CD4-positive, alpha-beta memory T cell (primary cell): Measurements from ENCODE around the gene LMTK2. TPM values are rescaled to one million over a fixed set of nuclear protein-coding genes. Genes with fewer than 3 reads are reported as not detected.

ENCODE experiments used
- CTCF ChIA-PET: fragments of 350-600 bp; sonication (Branson Sonifier 250); formaldehyde crosslinking; loops from one replicate; lab custom pipeline; 2021; ENCODE audit warnings: inconsistent platforms; ENCODE audit not compliant: partially characterized antibody; lab: Charles Lee
- POLR2A ChIA-PET: fragments of 350-600 bp; sonication (Branson Sonifier 250); formaldehyde crosslinking; loops from one replicate; lab custom pipeline; 2021; ENCODE audit not compliant: partially characterized antibody; lab: Charles Lee
- DNase-seq, 5 donors: peaks; one replicate each; pipeline versions ENCODE4 v3.0.0 to v3.0.0-alpha.2; 2020 to 2022; ENCODE audit warnings: mixed read lengths in 1 of 5
- H3K27ac ChIP-seq: one replicate; pipeline ENCODE4 v1.7.0; 2013; ENCODE audit warnings: low read depth, low read length
- H3K27me3 ChIP-seq: 2 replicates; pipeline ENCODE4 v1.7.0; 2013; ENCODE audit warnings: mild to moderate bottlenecking, low read length, moderate library complexity; ENCODE audit not compliant: insufficient read depth
- H3K36me3 ChIP-seq: 2 replicates; pipeline ENCODE4 v1.7.0; 2013; ENCODE audit warnings: mild to moderate bottlenecking, low read length, moderate library complexity; ENCODE audit not compliant: insufficient read depth
- H3K4me1 ChIP-seq: 2 replicates; pipeline ENCODE4 v1.7.0; 2013; ENCODE audit warnings: mild to moderate bottlenecking, low read length, moderate library complexity; ENCODE audit not compliant: insufficient read depth
- H3K4me3 ChIP-seq, 2 donors: one replicate each; pipeline ENCODE4 v1.7.0; 2013; ENCODE audit warnings: low read length in 2 of 2, mild to moderate bottlenecking in 1 of 2
- H3K9me3 ChIP-seq, 2 donors: one replicate each; pipeline ENCODE4 v1.7.0; 2013; ENCODE audit warnings: low read length in 2 of 2, control low read depth in 1 of 2; ENCODE audit not compliant: control insufficient read depth in 1 of 2
- H3K27ac Mint-ChIP-seq, 7 donors: one replicate each; pipeline ENCODE4 v1.8.0; 2020 to 2021; ENCODE audit warnings: mixed read lengths in 7 of 7, mild to moderate bottlenecking in 6 of 7, inconsistent platforms in 3 of 7, moderate library complexity in 3 of 7
- H3K27me3 Mint-ChIP-seq, 2 donors: one replicate each; pipeline ENCODE4 v1.8.0; 2020 to 2021; ENCODE audit warnings: mixed read lengths in 2 of 2
- H3K36me3 Mint-ChIP-seq, 2 donors: one replicate each; pipeline ENCODE4 v1.8.0; 2020 to 2021; ENCODE audit warnings: mixed read lengths in 2 of 2, inconsistent platforms in 1 of 2, mild to moderate bottlenecking in 1 of 2
- H3K4me1 Mint-ChIP-seq, 4 donors: one replicate each; pipeline ENCODE4 v1.8.0; 2020 to 2021; ENCODE audit warnings: mixed read lengths in 4 of 4, mild to moderate bottlenecking in 1 of 4
- H3K4me3 Mint-ChIP-seq, 8 donors: one replicate each; pipeline ENCODE4 v1.8.0; 2020 to 2021; ENCODE audit warnings: mixed read lengths in 8 of 8, mild to moderate bottlenecking in 7 of 8, moderate library complexity in 6 of 8, inconsistent platforms in 3 of 8
- H3K9me3 Mint-ChIP-seq, 8 donors: one replicate each; pipeline ENCODE4 v1.8.0; 2020 to 2021; ENCODE audit warnings: mixed read lengths in 8 of 8, mild to moderate bottlenecking in 5 of 8, inconsistent platforms in 3 of 8, moderate library complexity in 1 of 8
- intact Hi-C: fragments of 100-400 bp; cut with micrococcal nuclease; formaldehyde crosslinking; loops from one replicate; pipeline ENCODE4 v1.15.1; 2023
- polyA plus RNA-seq, 2 donors: library from polyadenylated mRNA; unstranded; fragments of 300-500 nt; fragmentation: Illumina TruSeq; gene quantifications; one replicate each; pipeline ENCODE4 v1.2.3, GENCODE V29; 2021
- total RNA-seq, 2 experiments: library from RNA; stranded (reverse); gene quantifications; one replicate each; pipeline ENCODE4 v1.2.3, GENCODE V29; 2021

LMTK2 gene
- total and polyA plus RNA-seq, 4 experiments from 2014 or later: 0.76 to 26.6 (median 13.7) TPM

DNA sequence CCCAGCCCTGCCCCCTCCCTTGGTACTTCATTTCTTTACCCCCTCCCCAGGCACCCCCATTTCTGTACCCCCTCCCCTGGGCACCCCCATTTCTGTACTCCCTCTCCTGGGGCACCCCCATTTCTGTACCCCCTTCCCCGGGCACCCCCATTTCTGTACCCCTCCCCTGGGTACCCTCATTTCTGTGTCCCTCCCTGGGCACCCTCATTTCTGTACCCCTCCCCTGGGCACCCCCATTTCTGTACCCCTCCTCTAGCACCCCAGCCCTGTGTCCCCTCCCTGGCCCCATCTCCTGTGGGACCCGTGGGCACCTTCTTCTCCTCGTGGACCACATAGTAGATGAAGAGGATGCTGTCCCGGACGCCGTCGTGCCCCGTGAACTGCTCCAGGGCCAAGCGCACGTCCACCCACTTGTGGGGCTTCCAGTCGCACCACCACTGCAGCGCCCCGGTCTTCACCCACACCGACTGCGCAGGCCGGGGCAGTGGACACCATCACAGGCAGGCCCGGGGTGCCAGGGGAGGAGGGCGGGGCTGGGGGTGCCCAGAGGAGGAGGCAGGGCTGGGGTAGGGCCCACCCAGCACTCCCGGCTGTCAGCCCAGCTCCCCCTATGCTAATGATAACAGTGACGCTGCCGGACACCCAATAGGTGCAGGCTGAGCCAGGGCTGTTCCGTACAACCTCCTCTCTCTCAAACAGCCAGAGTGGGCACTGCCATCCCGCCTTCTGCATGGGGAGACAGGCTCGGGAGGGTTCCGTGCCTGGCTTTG lies 125.0 kb downstream of the LMTK2 start:
- no peaks in the 10 kb centered on the region for H3K9me3 Mint-ChIP-seq
- Histone ChIP-seq H3K9me3 (no peaks in the 10 kb centered on the region), H3K27me3 (no peaks in the 10 kb centered on the region), H3K27ac (no peak overlapping the region), H3K4me1 (no peaks in the 10 kb centered on the region), H3K36me3 (peaks cover 21% of the 10 kb centered on the region), H3K4me3 (no peak overlapping the region)
- no peak for DNase-seq
- H3K4me3 Mint-ChIP-seq: no peak overlapping the region
- ChIA-PET CTCF (interaction anchor here (0.8 kb wide), 1 partner anchor 10 kb away, joined by 4 read pairs; no protein-coding TSS in a partner anchor), POLR2A (no interaction called here)
- H3K27me3 Mint-ChIP-seq: no peaks in the 10 kb centered on the region
- H3K36me3 Mint-ChIP-seq: peaks cover 21 to 36% of the 10 kb centered on the region in 2 donors
- H3K27ac Mint-ChIP-seq: no peak overlapping the region
- intact Hi-C loops: no loop called here
- H3K4me1 Mint-ChIP-seq: no peaks in the 10 kb centered on the region

DNA sequence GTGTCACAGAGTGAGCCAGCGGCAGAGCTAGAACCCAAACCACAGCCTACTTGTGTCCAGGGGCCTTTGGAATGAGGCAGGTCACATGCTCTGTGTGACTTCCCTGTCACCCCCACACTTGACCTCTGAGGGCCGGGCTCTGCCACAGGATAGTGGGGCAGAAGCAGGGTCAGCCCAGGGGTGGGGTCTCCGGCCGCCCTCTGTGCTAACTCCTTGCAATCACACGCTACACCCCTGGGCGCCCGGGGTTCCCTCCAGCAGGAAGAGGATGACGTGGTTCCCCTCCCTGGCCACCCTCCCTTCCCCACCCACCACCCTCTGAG lies 125.6 kb downstream of the LMTK2 start:
- ChIA-PET CTCF (interaction anchor here (0.8 kb wide), 1 partner anchor 11 kb away, joined by 4 read pairs; no protein-coding TSS in a partner anchor), POLR2A (no interaction called here)
- H3K27me3 Mint-ChIP-seq: no peaks in the 10 kb centered on the region
- H3K4me3 ChIP-seq: no peak overlapping the region
- H3K9me3 Mint-ChIP-seq: no peaks in the 10 kb centered on the region
- intact Hi-C loops: no loop called here
- H3K36me3 ChIP-seq: peaks cover 21% of the 10 kb centered on the region
- H3K4me1 Mint-ChIP-seq: no peaks in the 10 kb centered on the region
- no peaks in the 10 kb centered on the region for H3K27me3 ChIP-seq
- no peaks in the 10 kb centered on the region for H3K4me1 ChIP-seq
- peak overlapping the region in 1 of 7 donors; percentile 36 for H3K27ac Mint-ChIP-seq
- DNase-seq: no peak
- no peak overlapping the region for H3K27ac ChIP-seq
- H3K4me3 Mint-ChIP-seq: no peak overlapping the region
- H3K9me3 ChIP-seq: no peaks in the 10 kb centered on the region
- H3K36me3 Mint-ChIP-seq: peaks cover 21 to 37% of the 10 kb centered on the region in 2 donors

DNA sequence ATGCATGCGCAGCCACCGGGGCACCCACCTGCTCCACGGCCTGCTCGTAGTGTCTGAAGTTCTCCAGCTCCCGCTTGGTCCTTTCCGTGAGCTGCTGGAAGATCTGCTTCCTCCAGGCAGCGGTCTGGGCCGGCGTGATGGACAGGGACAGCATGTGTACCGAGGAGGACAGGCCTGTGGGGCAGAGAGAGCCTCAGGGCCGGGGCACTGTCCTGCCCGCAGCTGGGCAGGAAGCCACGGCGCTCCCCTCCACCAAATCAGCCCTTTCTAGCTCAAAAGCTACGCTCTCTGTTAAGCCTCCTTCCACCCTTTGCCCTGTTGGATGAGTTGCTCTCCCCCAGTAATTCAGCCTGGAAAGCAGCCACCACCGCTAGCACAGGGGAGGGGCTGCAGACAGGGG lies 126.1 kb downstream of the LMTK2 start:
- no peak for DNase-seq
- Mint-ChIP-seq H3K27ac (peak overlapping the region in 1 of 7 donors; percentile 53), H3K36me3 (peaks cover 21 to 37% of the 10 kb centered on the region in 2 donors), H3K4me1 (no peaks in the 10 kb centered on the region), H3K9me3 (no peaks in the 10 kb centered on the region), H3K4me3 (no peak overlapping the region), H3K27me3 (no peaks in the 10 kb centered on the region)
- ChIA-PET POLR2A (interaction anchor here (0.9 to 1.4 kb wide), 3 partner anchors 11 to 48 kb away, joined by 3 read pairs; no protein-coding TSS in a partner anchor), CTCF (interaction anchor here (0.8 to 1.7 kb wide), 2 partner anchors 11 to 18 kb away, joined by 3 to 4 read pairs; no protein-coding TSS in a partner anchor)
- Histone ChIP-seq H3K4me3 (no peak overlapping the region), H3K27ac (no peak overlapping the region), H3K9me3 (no peaks in the 10 kb centered on the region), H3K27me3 (no peaks in the 10 kb centered on the region), H3K36me3 (peaks cover 21% of the 10 kb centered on the region), H3K4me1 (no peaks in the 10 kb centered on the region)
- intact Hi-C loops: no loop called here

DNA sequence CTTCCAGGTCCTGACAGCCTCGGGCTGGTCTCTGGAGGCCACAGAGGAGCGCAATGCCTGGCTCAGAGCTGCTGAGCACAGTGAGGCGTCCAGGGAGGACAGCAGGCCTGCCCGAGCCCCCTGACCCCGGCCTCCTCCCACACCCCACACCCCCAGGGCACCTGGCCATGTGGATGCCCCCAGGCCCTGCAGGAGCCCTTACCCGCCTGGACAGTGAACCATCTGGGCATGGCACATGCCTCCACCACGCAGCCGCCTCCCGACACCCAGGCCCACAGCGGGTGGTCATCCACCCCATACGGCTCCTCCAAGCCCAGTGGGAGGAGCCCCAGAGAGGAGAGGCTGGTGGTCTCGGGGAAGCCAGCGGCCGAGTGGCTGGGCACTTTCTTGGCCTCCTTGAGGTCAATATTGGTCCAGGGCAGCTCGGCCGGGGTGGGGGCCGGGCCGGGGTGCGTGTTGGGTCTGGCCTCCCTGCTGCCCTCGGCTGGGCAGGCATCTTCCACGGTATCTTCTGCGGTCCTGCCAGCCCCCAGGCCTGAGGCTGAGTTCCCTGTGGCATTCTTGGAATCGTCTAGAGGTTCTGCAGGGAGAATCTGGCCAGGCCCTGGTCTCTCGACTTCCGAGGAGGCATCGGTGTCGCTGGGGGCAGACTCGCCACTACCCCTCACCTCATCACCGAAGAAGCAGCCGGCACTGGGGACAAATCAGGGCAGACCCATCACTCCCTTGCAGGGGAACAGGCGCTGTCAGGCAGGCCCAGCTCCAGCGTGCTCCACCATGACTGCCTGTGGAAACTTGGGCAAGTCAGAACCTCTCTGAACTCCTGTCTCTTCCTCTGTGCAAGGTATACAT lies 126.8 kb downstream of the LMTK2 start:
- H3K4me3 Mint-ChIP-seq: no peak overlapping the region
- H3K27me3 Mint-ChIP-seq: no peaks in the 10 kb centered on the region
- peaks cover 21% of the 10 kb centered on the region for H3K36me3 ChIP-seq
- H3K27me3 ChIP-seq: no peaks in the 10 kb centered on the region
- DNase-seq: no peak
- H3K9me3 ChIP-seq: no peaks in the 10 kb centered on the region
- intact Hi-C loops: no loop called here
- H3K27ac ChIP-seq: no peak overlapping the region
- no peak overlapping the region for H3K4me3 ChIP-seq
- ChIA-PET CTCF (interaction anchor here (1.7 kb wide), 1 partner anchor 17 kb away, joined by 3 read pairs; no protein-coding TSS in a partner anchor), POLR2A (interaction anchor here (0.9 to 4.1 kb wide), 4 partner anchors 10 to 47 kb away, joined by 3 to 17 read pairs (median 3); partner anchors contain the start of gene TECPR1)
- no peaks in the 10 kb centered on the region for H3K9me3 Mint-ChIP-seq
- H3K36me3 Mint-ChIP-seq: peaks cover 19 to 38% of the 10 kb centered on the region in 2 donors
- peak overlapping the region in 1 of 7 donors; percentile 42 for H3K27ac Mint-ChIP-seq
- peaks cover 0 to under 1% (median 0%) of the 10 kb centered on the region in 4 donors for H3K4me1 Mint-ChIP-seq
- H3K4me1 ChIP-seq: no peaks in the 10 kb centered on the region

DNA sequence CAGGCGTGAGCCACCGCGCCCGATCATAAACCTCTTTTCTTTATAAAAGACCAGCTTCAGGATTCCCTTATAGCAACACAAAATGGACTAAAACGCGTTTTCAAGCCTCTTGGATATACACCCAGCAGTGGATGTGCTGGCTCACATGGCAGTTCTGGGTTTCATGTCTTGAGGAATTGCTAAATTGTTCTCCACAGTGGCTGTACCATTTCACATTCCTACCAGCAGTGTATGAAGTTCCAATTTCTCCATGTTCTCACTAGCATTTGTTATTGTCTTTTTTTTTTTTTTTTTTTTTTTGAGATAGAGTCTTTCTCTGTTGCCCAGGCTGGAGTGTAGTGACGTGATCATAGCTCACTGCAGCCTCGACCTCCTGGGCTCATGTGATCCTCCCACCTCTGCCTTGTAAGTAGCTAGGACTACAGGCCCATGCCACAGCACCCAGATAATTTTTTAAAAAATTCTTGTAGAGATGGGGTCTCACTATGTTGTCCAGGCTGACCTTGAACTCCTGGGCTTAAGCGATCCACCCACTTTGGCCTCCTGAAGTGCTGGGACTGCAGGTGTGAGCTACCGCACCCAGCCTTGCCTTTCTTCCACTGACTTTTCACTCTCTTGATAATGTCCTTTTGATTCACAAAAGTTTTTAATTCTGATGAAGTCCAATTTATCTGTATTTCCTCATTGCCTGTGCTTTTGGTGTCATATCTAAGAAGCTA lies 127.9 kb downstream of the LMTK2 start:
- H3K36me3 ChIP-seq: peaks cover 27% of the 10 kb centered on the region
- POLR2A ChIA-PET: interaction anchor here (1.3 to 4.1 kb wide), 2 partner anchors 16 to 22 kb away, joined by 3 to 17 read pairs; partner anchors contain the start of gene TECPR1
- peaks cover 23 to 40% of the 10 kb centered on the region in 2 donors for H3K36me3 Mint-ChIP-seq
- no peaks in the 10 kb centered on the region for H3K4me1 ChIP-seq
- H3K4me3 Mint-ChIP-seq: no peak overlapping the region
- CTCF ChIA-PET: interaction anchor here (0.9 kb wide), 1 partner anchor 11 kb away, joined by 3 read pairs; no protein-coding TSS in a partner anchor
- no peak for DNase-seq
- no peaks in the 10 kb centered on the region for H3K27me3 ChIP-seq
- H3K9me3 Mint-ChIP-seq: no peaks in the 10 kb centered on the region
- H3K9me3 ChIP-seq: no peaks in the 10 kb centered on the region
- peak overlapping the region in 1 of 7 donors; percentile 43 for H3K27ac Mint-ChIP-seq
- H3K4me3 ChIP-seq: no peak overlapping the region
- peaks cover 0 to 4% (median 0%) of the 10 kb centered on the region in 4 donors for H3K4me1 Mint-ChIP-seq
- H3K27ac ChIP-seq: no peak overlapping the region
- intact Hi-C loops: no loop called here
- no peaks in the 10 kb centered on the region for H3K27me3 Mint-ChIP-seq

DNA sequence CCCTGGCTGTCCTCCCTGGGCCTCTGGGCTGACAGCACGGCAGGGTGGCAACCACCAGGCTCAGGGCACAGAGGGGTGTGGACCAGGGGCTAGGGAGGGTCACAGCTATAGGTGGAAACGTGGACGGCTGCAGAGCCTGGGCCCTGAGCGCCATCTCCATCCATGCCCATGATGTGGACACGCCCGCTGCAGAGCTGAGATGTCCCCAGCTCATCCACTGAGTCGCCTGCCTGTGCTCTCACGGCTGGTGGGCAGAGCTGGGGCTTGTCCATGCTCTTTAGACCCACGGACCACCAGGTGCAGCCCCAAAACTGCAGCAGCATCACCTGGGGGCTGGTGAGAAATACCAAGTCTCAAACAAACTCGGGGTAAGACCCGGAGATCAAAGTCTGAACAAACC lies 129.2 kb downstream of the LMTK2 start:
- H3K4me3 Mint-ChIP-seq: peak overlapping the region in 1 of 8 donors; percentile 48
- CTCF ChIA-PET: interaction anchor here (0.9 kb wide), 1 partner anchor 10 kb away, joined by 3 read pairs; no protein-coding TSS in a partner anchor
- peaks cover 26% of the 10 kb centered on the region for H3K36me3 ChIP-seq
- no peak overlapping the region for H3K27ac Mint-ChIP-seq
- H3K4me3 ChIP-seq: no peak overlapping the region
- no peaks in the 10 kb centered on the region for H3K9me3 Mint-ChIP-seq
- intact Hi-C loops: no loop called here
- H3K9me3 ChIP-seq: no peaks in the 10 kb centered on the region
- DNase-seq: no peak
- H3K36me3 Mint-ChIP-seq: peaks cover 25 to 41% of the 10 kb centered on the region in 2 donors
- H3K4me1 Mint-ChIP-seq: peaks cover 0 to 4% (median 0%) of the 10 kb centered on the region in 4 donors
- POLR2A ChIA-PET: interaction anchor here (0.8 to 4.1 kb wide), 2 partner anchors 15 to 22 kb away, joined by 3 to 17 read pairs; partner anchors contain the start of gene TECPR1
- no peaks in the 10 kb centered on the region for H3K4me1 ChIP-seq
- H3K27me3 Mint-ChIP-seq: no peaks in the 10 kb centered on the region
- no peak overlapping the region for H3K27ac ChIP-seq
- no peaks in the 10 kb centered on the region for H3K27me3 ChIP-seq
